PC-3 (cell line): ENCODE data around the gene UBE2C. TPM values are rescaled to one million over a fixed set of nuclear protein-coding genes. Genes with fewer than 3 reads are reported as not detected.

ENCODE experiments used
- ATAC-seq: fragments of 200-7000 bp; cut with Tn5 transposase; 2 replicates; pipeline ENCODE4 v1.9.1; 2020; ENCODE audit warnings: mild to moderate bottlenecking, moderate library complexity
- BruUV-seq: library from RNA; stranded (reverse); fragments of 400-500 nt; replicated peaks from 2 replicates; lab custom pipeline; 2021; lab: Mats Ljungman, UMichigan
- CTCF ChIA-PET: fragments of 300-600 bp; sonication (Branson Sonifier 250); formaldehyde crosslinking; loops from one replicate; lab custom pipeline; 2022; ENCODE audit warnings: antibody characterized with exemption; lab: Charles Lee
- POLR2A ChIA-PET: fragments of 300-600 bp; sonication (Branson Sonifier 250); formaldehyde crosslinking; loops from one replicate; lab custom pipeline; 2022; ENCODE audit warnings: antibody characterized with exemption; ENCODE audit not compliant: unreplicated experiment; lab: Charles Lee
- DNase-seq: peaks from one replicate; pipeline ENCODE4 v3.0.0-alpha.2; 2015
- H2AFZ ChIP-seq: fragments of 300-600 bp; sonication (generic); 2 replicates; pipeline ENCODE4 v1.6.0; 2016; ENCODE audit warnings: antibody characterized with exemption, low read length
- H3F3A ChIP-seq: fragments of 300-600 bp; sonication (generic); one replicate; pipeline ENCODE4 v1.6.0; 2017; ENCODE audit warnings: antibody characterized with exemption, low read length, control low read depth, mild to moderate bottlenecking; ENCODE audit not compliant: unreplicated experiment
- H3K27ac ChIP-seq: fragments of 300-600 bp; sonication (generic); 2 replicates; pipeline ENCODE4 v1.5.1; 2016; ENCODE audit warnings: mild to moderate bottlenecking, low read length
- H3K27me3 ChIP-seq: fragments of 300-600 bp; sonication (generic); 2 replicates; pipeline ENCODE4 v1.6.1; 2016; ENCODE audit warnings: low read length, mixed read lengths
- H3K36me3 ChIP-seq: fragments of 300-600 bp; sonication (generic); 2 replicates; pipeline ENCODE4 v1.6.1; 2016; ENCODE audit warnings: low read depth, mixed run types, low read length, mixed read lengths
- H3K4me1 ChIP-seq: fragments of 300-600 bp; sonication (generic); 2 replicates; pipeline ENCODE4 v1.5.1; 2016; ENCODE audit warnings: low read length; ENCODE audit not compliant: insufficient read depth
- H3K4me2 ChIP-seq: fragments of 300-600 bp; sonication (generic); 2 replicates; pipeline ENCODE4 v1.6.0; 2016; ENCODE audit warnings: low read length
- H3K4me3 ChIP-seq: fragments of 300-600 bp; sonication (generic); 2 replicates; pipeline ENCODE4 v1.5.1; 2016; ENCODE audit warnings: mild to moderate bottlenecking, low read length, mixed read lengths
- H3K79me2 ChIP-seq: fragments of 300-600 bp; sonication (generic); 2 replicates; pipeline ENCODE4 v1.6.1; 2017; ENCODE audit warnings: low read length, mixed read lengths
- H3K9ac ChIP-seq: fragments of 300-600 bp; sonication (generic); 2 replicates; pipeline ENCODE4 v1.6.0; 2016; ENCODE audit warnings: mild to moderate bottlenecking, low read length
- H3K9me2 ChIP-seq: fragments of 300-600 bp; sonication (generic); replicated peaks from 2 replicates; pipeline ENCODE4 v1.6.1; 2016; ENCODE audit warnings: mixed run types, low read length, mixed read lengths
- H3K9me3 ChIP-seq: fragments of 300-600 bp; sonication (generic); 2 replicates; pipeline ENCODE4 v1.6.1; 2016; ENCODE audit warnings: low read length, mixed read lengths
- H4K20me1 ChIP-seq: fragments of 300-600 bp; sonication (generic); 2 replicates; pipeline ENCODE4 v1.6.1; 2016; ENCODE audit warnings: low read length, mixed read lengths
- CTCF ChIP-seq: fragments of 300-600 bp; sonication (generic); conservative IDR thresholded peaks from 2 replicates; pipeline ENCODE4 v1.5.1; 2017; ENCODE audit warnings: antibody characterized with exemption, low read depth, mild to moderate bottlenecking, low read length
- EZH2 ChIP-seq: fragments of 300-600 bp; sonication (generic); IDR thresholded peaks from one replicate; pipeline ENCODE4 v1.6.1; 2017; ENCODE audit warnings: antibody characterized with exemption, mild to moderate bottlenecking, low read length; ENCODE audit not compliant: unreplicated experiment
- EZH2phosphoT487 ChIP-seq: fragments of 300-600 bp; sonication (generic); IDR thresholded peaks from 2 replicates; pipeline ENCODE4 v1.6.1; 2018; ENCODE audit warnings: mild to moderate bottlenecking, antibody characterized with exemption, low read length, borderline replicate concordance
- intact Hi-C: fragments of 100-400 bp; cut with micrococcal nuclease; formaldehyde crosslinking; loops from 2 replicates; pipeline ENCODE4 v1.9.0; 2023
- total RNA-seq: library from RNA; depleted of rRNA; stranded (reverse); fragments of >200 nt; gene quantifications from 2 replicates; pipeline ENCODE4 v1.2.3, GENCODE V29; 2014

UBE2C gene
- total RNA-seq, 1 experiment from 2014 or later: 304 TPM

- peaks cover 20% of the 10 kb centered on the region for H3K79me2 ChIP-seq
- no peak for DNase-seq
- no peaks in the 10 kb centered on the region for H3F3A ChIP-seq
- H3K9me3 ChIP-seq: no peaks in the 10 kb centered on the region
- no peak overlapping the region for H3K9ac ChIP-seq
- intact Hi-C loops: no loop called here
- ChIA-PET POLR2A (no interaction called here), CTCF (no interaction called here)
- no peak overlapping the region for H3K27ac ChIP-seq
- H2AFZ ChIP-seq: no peak overlapping the region
- BruUV-seq: no TSS peak
- TF ChIP-seq CTCF: no peak
- no peak for TF ChIP-seq EZH2phosphoT487
- TF ChIP-seq EZH2: no peak
- H3K9me2 ChIP-seq: no peaks in the 10 kb centered on the region
- H3K27me3 ChIP-seq: no peaks in the 10 kb centered on the region
- H3K4me3 ChIP-seq: no peak overlapping the region
- H3K4me1 ChIP-seq: peaks cover 17% of the 10 kb centered on the region
- H4K20me1 ChIP-seq: no peaks in the 10 kb centered on the region
- H3K4me2 ChIP-seq: no peak overlapping the region
- H3K36me3 ChIP-seq: 0 out of 2 replicates have a peak, but pooled peaks cover 8% of the 10 kb centered on the region
- ATAC-seq: no peak
Measured at GRCh38 chr20:45853484-45853883, 41.0 kb downstream of the UBE2C start.

- H3K4me1 ChIP-seq: peaks cover 30% of the 10 kb centered on the region
- peak within 1 kb of the TSS; percentile 8; the same call in 1 of the 2 replicates for H3K27ac ChIP-seq
- H3K9ac ChIP-seq: peak within 1 kb of the TSS; percentile 79
- ChIA-PET CTCF (interaction anchor here (0.5 kb wide), 1 partner anchor 78 kb away, joined by 13 read pairs; no protein-coding TSS in a partner anchor), POLR2A (no interaction called here)
- intact Hi-C loops: loop anchor here (1.0 to 2.0 kb wide), 2 partner anchors 24 to 45 kb away; partner anchors contain the start of genes UBE2C and ZSWIM1
- H3F3A ChIP-seq: no peaks in the 10 kb centered on the region
- H3K27me3 ChIP-seq: no peaks in the 10 kb centered on the region
- H4K20me1 ChIP-seq: no peaks in the 10 kb centered on the region
- H3K36me3 ChIP-seq: 0 out of 2 replicates have a peak, but pooled peaks cover 8% of the 10 kb centered on the region
- no TSS peak for BruUV-seq
- H3K4me3 ChIP-seq: peak within 1 kb of the TSS; percentile 87
- peaks cover 25% of the 10 kb centered on the region for H3K79me2 ChIP-seq
- H3K9me3 ChIP-seq: no peaks in the 10 kb centered on the region
- peak within 1 kb of the TSS; percentile 92 for H3K4me2 ChIP-seq
- H2AFZ ChIP-seq: peak within 1 kb of the TSS; percentile 72
- TF ChIP-seq EZH2phosphoT487: no peak
- TF ChIP-seq CTCF: no peak
- no peak for TF ChIP-seq EZH2
- H3K9me2 ChIP-seq: no peaks in the 10 kb centered on the region
- peak; percentile 97 for ATAC-seq
- DNase-seq: peak; percentile 100
Measured at GRCh38 chr20:45857114-45857881, 44.9 kb downstream of the UBE2C start, which contains the start of the genes ACOT8 and ZSWIM3. ACOT8 (minus strand) TSS chr20:45857392; CDS start chr20:45857315, 77 bp downstream. ZSWIM3 (plus strand) TSS chr20:45857614; CDS start chr20:45857826, 212 bp downstream.
